GM10266 (cell line): ENCODE measurements around the gene ETNK2.

Source experiments
- DNase-seq: peaks from one replicate; pipeline ENCODE4 v3.0.0; 2012; ENCODE audit errors: extremely low spot score
- TF ChIP-seq, protein P1 (sequence below): IDR thresholded peaks from 2 replicates; pipeline ENCODE4 v1.5.1; 2012; ENCODE audit warnings: mild to moderate bottlenecking, low read depth; ENCODE audit not compliant: control insufficient read depth, insufficient read depth; ENCODE audit errors: missing control alignments

ETNK2 gene

GRCh38 chr1:204112876-204113730 lies 38.7 kb downstream of the ETNK2 start:
- TF ChIP-seq, protein P1, sequence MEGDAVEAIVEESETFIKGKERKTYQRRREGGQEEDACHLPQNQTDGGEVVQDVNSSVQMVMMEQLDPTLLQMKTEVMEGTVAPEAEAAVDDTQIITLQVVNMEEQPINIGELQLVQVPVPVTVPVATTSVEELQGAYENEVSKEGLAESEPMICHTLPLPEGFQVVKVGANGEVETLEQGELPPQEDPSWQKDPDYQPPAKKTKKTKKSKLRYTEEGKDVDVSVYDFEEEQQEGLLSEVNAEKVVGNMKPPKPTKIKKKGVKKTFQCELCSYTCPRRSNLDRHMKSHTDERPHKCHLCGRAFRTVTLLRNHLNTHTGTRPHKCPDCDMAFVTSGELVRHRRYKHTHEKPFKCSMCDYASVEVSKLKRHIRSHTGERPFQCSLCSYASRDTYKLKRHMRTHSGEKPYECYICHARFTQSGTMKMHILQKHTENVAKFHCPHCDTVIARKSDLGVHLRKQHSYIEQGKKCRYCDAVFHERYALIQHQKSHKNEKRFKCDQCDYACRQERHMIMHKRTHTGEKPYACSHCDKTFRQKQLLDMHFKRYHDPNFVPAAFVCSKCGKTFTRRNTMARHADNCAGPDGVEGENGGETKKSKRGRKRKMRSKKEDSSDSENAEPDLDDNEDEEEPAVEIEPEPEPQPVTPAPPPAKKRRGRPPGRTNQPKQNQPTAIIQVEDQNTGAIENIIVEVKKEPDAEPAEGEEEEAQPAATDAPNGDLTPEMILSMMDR = no peak
- DNase-seq = no peak

- no peak for DNase-seq
- TF ChIP-seq, protein P1 = no peak
Measured at GRCh38 chr1:204110894-204111633, 40.8 kb downstream of the ETNK2 start.

GRCh38 chr1:204108312-204109141 lies 43.3 kb downstream of the ETNK2 start:
- TF ChIP-seq, protein P1 = no peak
- DNase-seq = no peak

GRCh38 chr1:204107892-204108291 lies 44.0 kb downstream of the ETNK2 start:
- no peak for DNase-seq
- TF ChIP-seq, protein P1 = no peak

GRCh38 chr1:204106825-204107224 lies 45.0 kb downstream of the ETNK2 start:
- TF ChIP-seq, protein P1 = no peak
- DNase-seq = no peak

- TF ChIP-seq, protein P1 = no peak
- DNase-seq = no peak
Measured at GRCh38 chr1:204105131-204105515, 46.7 kb downstream of the ETNK2 start.
